Measurements from ENCODE around the gene C3orf85.

Gene C3orf85

DNA sequence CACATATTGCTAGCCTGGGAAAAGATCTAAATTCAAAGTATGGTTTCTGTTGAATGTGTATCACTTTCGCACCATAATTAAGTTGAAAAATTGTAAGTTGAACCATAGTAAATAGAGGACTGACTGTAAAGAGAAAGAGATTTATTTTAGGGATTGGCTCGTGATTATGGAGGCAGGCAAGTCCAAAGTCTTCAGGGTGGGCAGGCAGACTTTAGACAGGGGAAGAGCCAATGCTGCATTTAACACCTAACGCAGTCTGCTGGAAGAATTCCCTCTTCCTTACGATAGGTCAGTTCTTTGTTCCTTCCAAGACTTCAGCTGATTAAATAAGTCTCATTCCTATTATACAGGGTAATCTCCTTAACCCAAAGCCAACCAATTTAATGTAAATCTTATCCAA lies 15.8 kb downstream of the C3orf85 start:
- no peak for DNase-seq (ENCODE audit: low spot score)

DNA sequence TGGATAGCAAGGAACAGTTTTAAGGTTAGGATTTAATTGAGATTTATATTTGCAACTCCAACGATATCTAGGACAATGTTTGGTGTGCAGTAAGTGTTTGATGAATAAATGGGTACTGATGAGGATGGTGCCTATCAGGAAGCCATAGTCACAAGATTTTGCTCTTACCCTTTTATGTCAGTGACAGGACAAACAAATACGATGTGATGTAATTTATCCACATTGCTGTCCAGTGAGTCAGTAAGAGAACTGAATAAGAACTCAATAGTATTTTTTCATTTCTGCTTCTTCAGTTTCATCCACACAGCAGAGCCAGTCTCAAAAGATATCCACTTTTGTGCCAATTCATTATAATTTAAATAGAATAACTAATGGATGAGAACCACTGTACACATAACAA lies 18.5 kb downstream of the C3orf85 start:
- no peak for DNase-seq (ENCODE audit: low spot score)

DNA sequence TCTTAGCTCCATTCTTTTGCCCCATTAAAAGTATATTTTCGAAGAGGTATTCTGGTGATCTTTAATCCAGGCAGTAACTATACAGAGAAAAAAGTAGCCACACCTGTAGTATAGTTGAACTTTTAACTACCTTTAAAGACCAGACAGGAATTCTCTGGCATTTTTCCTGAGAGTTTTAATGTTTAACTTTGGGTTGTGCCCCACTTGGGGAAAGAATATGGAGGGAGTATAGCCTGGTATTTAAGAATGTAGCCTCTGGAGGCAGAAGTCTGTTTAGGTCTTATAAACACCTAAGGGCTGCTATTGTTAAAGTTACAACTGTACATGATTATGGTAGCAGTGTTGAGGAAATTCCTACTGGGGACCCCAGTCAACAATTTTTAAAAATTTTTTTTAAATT lies 19.3 kb downstream of the C3orf85 start:
- DNase-seq (ENCODE audit: low spot score), result no peak

GRCh38 chr3:109161487-109162123 lies 25.1 kb downstream of the C3orf85 start:
- no peak for DNase-seq (ENCODE audit: low spot score)

GRCh38 chr3:109165905-109166304 lies 29.4 kb downstream of the C3orf85 start:
- DNase-seq (ENCODE audit: low spot score), result no peak

- no peak for DNase-seq (ENCODE audit: low spot score)
These were observed 35.0 kb downstream of the C3orf85 start for GRCh38 chr3:109171479-109171878.

- DNase-seq (ENCODE audit: low spot score), result no peak
These were observed 38.9 kb downstream of the C3orf85 start for GRCh38 chr3:109175411-109175810.

DNA sequence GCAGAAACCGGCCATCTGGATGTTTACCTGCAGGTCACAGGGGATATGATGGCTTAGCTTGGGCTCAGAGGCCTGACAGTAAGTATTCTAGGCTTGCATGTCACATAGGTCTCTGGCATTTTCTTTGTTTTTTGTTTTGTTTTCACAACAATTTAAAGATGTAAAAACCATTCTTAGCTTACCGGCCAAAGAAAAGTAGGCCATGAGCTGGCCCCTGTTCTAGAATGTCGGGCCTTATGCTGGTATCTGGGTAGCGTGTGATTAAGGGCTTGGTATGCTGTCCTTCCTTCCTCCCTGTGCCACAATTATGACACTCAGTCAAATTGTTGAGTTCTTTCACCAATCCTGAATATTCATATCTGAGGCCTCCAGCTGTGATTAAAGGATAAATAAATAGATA lies 40.2 kb downstream of the C3orf85 start:
- DNase-seq (ENCODE audit: low spot score), result no peak

DNA sequence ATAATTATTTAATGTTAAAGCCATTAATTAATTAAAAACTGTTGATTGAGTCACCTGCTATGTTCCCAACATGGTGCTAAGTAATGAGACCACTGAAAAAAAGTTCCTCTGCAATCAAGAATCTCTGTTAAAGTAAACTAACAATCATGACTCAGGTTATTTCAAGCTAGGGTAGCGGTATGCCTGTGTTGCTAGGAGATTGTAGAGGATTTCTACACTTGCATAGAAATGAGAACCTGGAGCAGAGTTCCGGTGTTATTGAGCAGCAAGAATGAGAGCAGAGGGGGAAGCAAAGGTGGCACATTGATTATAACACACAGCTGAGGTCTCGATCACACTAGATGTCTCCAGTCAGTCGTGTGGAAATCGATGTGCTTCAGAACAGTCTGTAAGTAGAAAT lies 41.4 kb downstream of the C3orf85 start:
- no peak for DNase-seq (ENCODE audit: low spot score)

DNA sequence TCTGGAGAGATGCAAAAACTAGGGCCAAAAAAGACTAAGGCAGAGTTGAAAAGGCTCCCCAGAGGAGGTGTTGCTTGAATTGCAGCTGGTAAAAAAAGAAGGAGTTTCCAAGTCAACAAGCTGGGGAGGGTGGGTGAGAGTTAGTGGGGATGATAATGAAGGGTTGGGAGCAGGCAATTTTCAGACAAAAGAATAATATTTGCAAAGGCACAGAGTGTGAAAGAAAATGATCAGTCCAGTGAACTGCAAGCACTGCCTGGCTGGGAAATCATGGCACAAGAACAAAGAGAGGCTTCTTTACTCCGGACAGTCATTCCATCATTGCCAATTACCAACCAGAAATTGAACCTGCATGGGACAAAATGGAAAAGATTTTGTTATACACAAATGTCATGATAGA lies 42.2 kb downstream of the C3orf85 start:
- no peak for DNase-seq (ENCODE audit: low spot score)

DNA sequence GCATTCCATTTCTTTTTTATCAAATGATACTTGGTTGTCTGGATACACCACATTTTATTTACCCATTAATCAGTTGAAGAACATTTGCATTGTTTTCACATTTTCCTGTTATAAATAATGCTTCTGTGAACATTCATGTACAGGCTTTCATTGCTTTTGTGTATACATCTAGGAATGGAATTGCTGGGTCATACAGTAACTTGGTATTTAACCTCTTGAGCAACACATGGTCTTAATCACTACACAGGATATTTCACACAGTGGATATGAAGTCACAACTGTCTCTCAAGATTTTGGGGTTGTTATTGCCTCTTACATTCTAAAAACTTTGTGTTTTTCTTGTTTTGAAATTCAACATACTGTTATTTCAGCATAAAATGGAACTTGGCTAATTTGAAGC lies 48.2 kb downstream of the C3orf85 start:
- DNase-seq (ENCODE audit: low spot score), result no peak

DNA sequence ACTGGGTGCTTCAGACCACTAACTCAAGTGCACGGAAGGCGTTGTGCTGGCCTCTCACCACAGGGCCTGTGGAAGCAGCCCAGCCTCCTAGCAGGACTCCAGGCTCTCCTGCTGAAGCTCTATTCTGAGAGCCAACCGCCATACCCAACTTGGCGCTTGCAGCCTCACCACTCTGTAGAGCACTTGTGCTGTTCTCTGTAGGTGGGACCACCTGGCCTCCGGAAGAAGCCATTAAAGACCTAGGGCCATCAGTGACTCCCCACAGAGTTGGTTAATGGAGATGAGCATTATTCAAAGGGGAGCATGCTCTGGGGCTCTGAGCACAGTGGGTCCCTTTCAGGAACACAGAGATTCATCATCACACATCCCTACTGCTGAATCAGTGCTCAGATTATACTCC lies 50.9 kb downstream of the C3orf85 start:
- no peak for DNase-seq (ENCODE audit: low spot score)

GRCh38 chr3:109188741-109189140 lies 52.2 kb downstream of the C3orf85 start:
- no peak for DNase-seq (ENCODE audit: low spot score)

DNA sequence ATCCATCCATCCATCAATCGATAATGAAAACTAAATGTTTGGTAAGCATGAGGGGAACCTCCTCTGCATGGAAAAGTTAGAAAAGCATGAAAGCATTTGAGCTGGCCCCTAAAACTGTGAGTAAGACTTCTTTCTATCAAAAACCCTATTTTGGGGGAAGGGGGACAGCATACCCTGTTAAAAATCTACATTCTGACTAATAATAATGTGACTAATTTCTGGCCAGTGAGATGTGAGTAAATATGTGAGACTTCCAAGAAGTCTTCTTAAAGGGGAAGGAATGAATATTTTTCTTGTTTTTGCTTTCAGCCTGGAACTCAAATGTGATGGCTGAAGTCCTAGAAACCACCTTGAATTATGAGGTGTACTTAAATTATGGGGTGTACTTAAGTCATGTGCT lies 54.9 kb downstream of the C3orf85 start:
- DNase-seq (ENCODE audit: low spot score), result no peak

DNA sequence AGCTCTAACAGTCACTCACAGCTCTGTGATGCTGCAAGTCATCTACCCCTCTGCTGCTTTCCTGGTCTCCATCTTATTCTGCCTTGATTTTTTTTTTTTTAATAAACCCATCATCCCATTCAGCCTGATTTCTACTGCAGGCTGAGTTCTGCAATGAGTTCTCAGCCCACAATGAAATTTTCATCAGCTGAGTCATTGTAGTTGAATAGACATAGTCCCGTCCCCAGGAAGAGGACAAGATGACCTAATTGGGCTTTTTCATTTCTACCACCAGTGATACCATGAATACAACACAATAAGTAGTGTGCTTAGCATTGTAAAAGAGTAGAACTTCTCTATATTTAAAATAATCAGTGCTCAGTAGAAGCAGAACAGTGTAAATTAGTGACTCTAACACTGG lies 59.3 kb downstream of the C3orf85 start:
- no peak for DNase-seq (ENCODE audit: low spot score)
